OCI-LY7 (cell line): ENCODE results near the gene PNKP.

Experiments
- EZH2phosphoT487 ChIP-seq: fragments of 200-600 bp; sonication (generic); IDR thresholded peaks from 2 replicates; pipeline ENCODE4 v1.6.1; 2018; ENCODE audit warnings: low read depth, borderline replicate concordance, mild to moderate bottlenecking, mixed run types, antibody characterized with exemption, low read length, moderate library complexity, mixed read lengths
- TF ChIP-seq, protein P1 (sequence below): fragments of 200-600 bp; sonication (generic); conservative IDR thresholded peaks from 2 replicates; pipeline ENCODE4 v1.5.1; 2014; ENCODE audit warnings: mild to moderate bottlenecking, antibody characterized with exemption, low read length, moderate library complexity, mixed read lengths

DNA sequence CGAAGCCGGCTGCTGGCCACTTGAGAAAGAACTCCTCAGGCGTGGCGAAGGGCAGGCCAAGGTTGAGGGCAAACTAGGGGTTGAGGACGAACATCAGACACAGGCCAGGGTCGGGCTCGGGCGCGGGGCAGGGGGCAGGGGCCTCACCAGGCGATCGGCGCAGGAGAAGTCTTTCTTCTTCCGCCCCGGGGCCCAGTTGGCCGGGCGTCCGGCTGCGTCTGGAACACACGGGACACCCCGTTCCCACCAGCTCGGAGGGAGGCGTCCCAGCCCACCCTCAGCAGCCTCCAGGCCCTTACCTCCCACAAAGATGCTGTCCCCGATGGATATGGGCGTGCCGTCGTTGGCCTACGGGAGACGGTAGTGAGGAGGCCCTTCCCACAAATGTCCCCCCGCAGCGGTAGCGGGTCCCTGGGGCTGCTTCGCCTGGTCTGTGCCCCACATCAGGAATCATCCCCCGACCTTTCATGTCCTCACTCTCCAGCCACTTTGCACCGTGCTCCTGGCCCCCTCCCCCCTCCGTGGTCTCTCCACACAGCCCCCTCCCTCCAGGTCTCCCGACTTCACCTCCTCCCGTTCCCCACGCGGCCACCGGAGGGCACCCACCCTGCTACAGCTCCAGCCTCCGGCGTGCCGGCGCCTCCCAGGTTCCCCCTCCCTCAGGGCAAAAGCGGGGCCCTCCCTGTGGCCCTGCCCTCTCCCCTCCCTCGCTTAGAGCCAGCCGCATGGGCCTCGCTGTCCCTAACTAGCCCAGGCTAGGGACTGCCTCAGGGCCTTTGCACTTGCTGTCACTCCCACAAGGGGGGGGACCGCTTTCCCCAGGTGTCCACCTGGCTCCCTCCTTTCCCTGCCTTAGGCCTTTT lies 4.8 kb downstream of the PNKP start:
- TF ChIP-seq, protein P1, sequence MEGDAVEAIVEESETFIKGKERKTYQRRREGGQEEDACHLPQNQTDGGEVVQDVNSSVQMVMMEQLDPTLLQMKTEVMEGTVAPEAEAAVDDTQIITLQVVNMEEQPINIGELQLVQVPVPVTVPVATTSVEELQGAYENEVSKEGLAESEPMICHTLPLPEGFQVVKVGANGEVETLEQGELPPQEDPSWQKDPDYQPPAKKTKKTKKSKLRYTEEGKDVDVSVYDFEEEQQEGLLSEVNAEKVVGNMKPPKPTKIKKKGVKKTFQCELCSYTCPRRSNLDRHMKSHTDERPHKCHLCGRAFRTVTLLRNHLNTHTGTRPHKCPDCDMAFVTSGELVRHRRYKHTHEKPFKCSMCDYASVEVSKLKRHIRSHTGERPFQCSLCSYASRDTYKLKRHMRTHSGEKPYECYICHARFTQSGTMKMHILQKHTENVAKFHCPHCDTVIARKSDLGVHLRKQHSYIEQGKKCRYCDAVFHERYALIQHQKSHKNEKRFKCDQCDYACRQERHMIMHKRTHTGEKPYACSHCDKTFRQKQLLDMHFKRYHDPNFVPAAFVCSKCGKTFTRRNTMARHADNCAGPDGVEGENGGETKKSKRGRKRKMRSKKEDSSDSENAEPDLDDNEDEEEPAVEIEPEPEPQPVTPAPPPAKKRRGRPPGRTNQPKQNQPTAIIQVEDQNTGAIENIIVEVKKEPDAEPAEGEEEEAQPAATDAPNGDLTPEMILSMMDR, result peak; percentile 71
- TF ChIP-seq EZH2phosphoT487, result no peak
